GM21717 (cell line): ENCODE measurements around the gene MLYCD.

Experiments
- ATAC-seq: cut with Tn5 transposase; IDR thresholded peaks from one replicate; pipeline ENCODE4 v1.9.1; 2021; ENCODE audit warnings: mild to moderate bottlenecking, moderate library complexity; ENCODE audit not compliant: unreplicated experiment

MLYCD gene

GRCh38 chr16:83968306-83968851, 69.5 kb downstream of the MLYCD start:
- no peak for ATAC-seq

GRCh38 chr16:83968891-83969649, 70.2 kb downstream of the MLYCD start:
- no peak for ATAC-seq

- no peak for ATAC-seq
Measured at GRCh38 chr16:83969771-83970429, 71.0 kb downstream of the MLYCD start.

GRCh38 chr16:83970430-83970815, 71.5 kb downstream of the MLYCD start:
- ATAC-seq, result no peak

GRCh38 chr16:83971165-83972130, 72.5 kb downstream of the MLYCD start:
- ATAC-seq, result no peak

GRCh38 chr16:83972256-83973008, 73.5 kb downstream of the MLYCD start:
- ATAC-seq, result no peak

GRCh38 chr16:83973077-83973476, 74.2 kb downstream of the MLYCD start:
- no peak for ATAC-seq

- ATAC-seq, result no peak
Measured at GRCh38 chr16:83973581-83974385, 74.9 kb downstream of the MLYCD start.

GRCh38 chr16:83974475-83974874, 75.6 kb downstream of the MLYCD start:
- no peak for ATAC-seq

- ATAC-seq, result no peak
Measured at GRCh38 chr16:83975590-83976260, 76.8 kb downstream of the MLYCD start.
